ENCODE measurements around the gene LTBR. TPM values are rescaled to one million over a fixed set of nuclear protein-coding genes. Genes with fewer than 3 reads are reported as not detected.

The LTBR gene
- total RNA-seq (2013; cell fraction: nucleolus; rRNA removed), result not detected in 2 replicates
- total RNA-seq (2014; rRNA removed) (not detected in 2 replicates), total RNA-seq (2014; rRNA removed; fragmentation: Illumina TruSeq; extraction: Trizol) (not detected in 2 replicates), total RNA-seq (2021) (0.44 and 0.45 TPM in 2 replicates), polyA plus RNA-seq (2011; rRNA removed) (not detected in 2 replicates), polyA plus RNA-seq (2014; fragmentation: Illumina TruSeq; extraction: Trizol) (not detected in 2 replicates), polyA plus RNA-seq (2014; fragmentation: Nextera tagmentation; extraction: Ambion mirVana) (not detected), polyA plus RNA-seq (2014; rRNA removed) (not detected in 2 replicates), polyA plus RNA-seq (2016; fragmentation: Nextera tagmentation; extraction: Ambion mirVana) (under 1 TPM in 1 of 2 experiments, not detected in 1; 0.24 TPM), polyA minus RNA-seq (2011; rRNA and poly(A)+ RNA removed) (not detected in 2 replicates), Bru-seq, nascent RNA (percentile 15 among the genes with signal in this experiment), BruChase-seq, experiment 1, labeled RNA remaining after a 6-hour chase (percentile 14 among the genes with signal in this experiment), BruChase-seq, experiment 2, labeled RNA remaining after a 2-hour chase (percentile 9 among the genes with signal in this experiment)
- polyA plus RNA-seq (2011; ENCODE audit: low read depth), result not detected
- polyA plus RNA-seq (2011; cell fraction: cytosol; rRNA removed), result not detected in 2 replicates
- 0.07 TPM in 1 of 2 replicates, not detected in the other for polyA plus RNA-seq (2011; cell fraction: nucleus; rRNA removed)
- polyA plus RNA-seq (2012), result 0.23 and 0.31 TPM in 2 replicates
- polyA minus RNA-seq (2011; cell fraction: cytosol; rRNA and poly(A)+ RNA removed), result 0.94 and 4.8 TPM in 2 replicates
- polyA minus RNA-seq (2011; cell fraction: nucleus; rRNA and poly(A)+ RNA removed), result 0.48 and 2.2 TPM in 2 replicates
- long read RNA-seq, experiment 1, result 0 reads
- long read RNA-seq, experiment 2, result 0 reads

- ATAC-seq, result peak; percentile 19; the same call in 2 of the 3 replicates
- H3K4me3 ChIP-seq, result peak within 1 kb of the TSS; percentile 27; the same call in 1 of the 2 replicates
- BruUV-seq (replicated peaks), result no TSS peak
Measured at GRCh38 chr12:6383572-6384498, at the start of gene LTBR. Gene LTBR (plus strand): TSS chr12:6384162. CDS start chr12:6384359, 197 bp downstream.

More at GRCh38 chr12:6383572-6384498, at the start of gene LTBR:
- ChIA-PET CTCF (interaction anchor here (0.6 kb wide), 1 partner anchor 131 kb away, joined by 3 read pairs; no protein-coding TSS in a partner anchor), POLR2A (no interaction called here), SMC1A (ENCODE audit: uncharacterized antibody, unreplicated experiment) (no interaction called here), RAD21 (ENCODE audit: unreplicated experiment) (no interaction called here)
- FAIRE-seq (no peak), DNase-seq (ENCODE audit: low read depth, low spot score) (no peak)
- in situ Hi-C loops (cut with MboI), result no loop called here
- no peak within 1 kb of the TSS for H3K27ac ChIP-seq (ENCODE audit: control insufficient read depth, insufficient read depth)
- H3K27me3 ChIP-seq (replicated peaks in 1 of 2; ENCODE audit: control insufficient read depth in 2 of 2, insufficient read depth in 2 of 2, low read length in 1 of 2), result peaks cover 13 to 15% of the 10 kb centered on the region in 2 experiments; a peak in 3 of 4 replicates
- H3K9me3 ChIP-seq (replicated peaks; ENCODE audit: control insufficient read depth, insufficient read depth, low read length), result no peaks in the 10 kb centered on the region
- H2AFZ ChIP-seq (ENCODE audit: control insufficient read depth, low read depth, low read length), result no peak within 1 kb of the TSS
- TF ChIP-seq SUZ12 (IDR thresholded peaks at IDR 0.05; ENCODE audit: unreplicated experiment), result peak; percentile 63
- TF ChIP-seq SREBF2 (IDR thresholded peaks at IDR 0.05; ENCODE audit: low read length), result no peak
- H3K4me1 ChIP-seq (ENCODE audit: control insufficient read depth, insufficient read depth, low read length), result no peaks in the 10 kb centered on the region
- 15% methylated on average over 44 of the region's 62 CpGs for WGBS (ENCODE audit: insufficient coverage, insufficient replicate concordance, low lambda C conversion rate, missing lambda C conversion rate)
- H3K79me2 ChIP-seq (ENCODE audit: control insufficient read depth, insufficient read depth, low read length), result no peaks in the 10 kb centered on the region
- H3K9ac ChIP-seq (ENCODE audit: control insufficient read depth, insufficient read depth, low read length), result no peak within 1 kb of the TSS
- H4K20me1 ChIP-seq (ENCODE audit: control insufficient read depth, insufficient read depth), result no peaks in the 10 kb centered on the region; the same call in 1 of the 2 replicates
- peak within 1 kb of the TSS; percentile 30; the same call in 1 of the 2 replicates for H3K4me2 ChIP-seq (ENCODE audit: control insufficient read depth, insufficient read depth)
- intact Hi-C loops (cut with micrococcal nuclease; ENCODE audit: unreplicated experiment), result no loop called here
- no peaks in the 10 kb centered on the region for H3K36me3 ChIP-seq (ENCODE audit: control insufficient read depth in 2 of 2, insufficient read depth in 2 of 2, low read length in 1 of 2)

Measured in GM12878 (cell line).